DND-41 (cell line): ENCODE data around the gene ENTREP1.

ENCODE experiments used
- ATAC-seq: fragments of 200-7000 bp; cut with Tn5 transposase; 3 replicates; pipeline ENCODE4 v1.9.1; 2021; ENCODE audit warnings: low read depth; ENCODE audit not compliant: insufficient read depth
- DNase-seq: peaks from one replicate; pipeline ENCODE4 v3.0.0-alpha.2; 2020
- H2AFZ ChIP-seq: 2 replicates; pipeline ENCODE4 v1.6.0; 2012; ENCODE audit warnings: low read depth, low read length
- H3K27ac ChIP-seq: 2 replicates; pipeline ENCODE4 v1.5.1; 2012; ENCODE audit warnings: low read length, inconsistent platforms
- H3K27me3 ChIP-seq: fragments of 200-600 bp; sonication (generic); 2 replicates; pipeline ENCODE4 v1.6.0; 2012; ENCODE audit warnings: low read length, mild to moderate bottlenecking, inconsistent platforms; ENCODE audit not compliant: insufficient read depth, poor library complexity
- H3K36me3 ChIP-seq: 2 replicates; pipeline ENCODE4 v1.5.1; 2012; ENCODE audit warnings: low read length, inconsistent platforms; ENCODE audit not compliant: insufficient read depth
- H3K4me1 ChIP-seq: 2 replicates; pipeline ENCODE4 v1.5.1; 2012; ENCODE audit warnings: mild to moderate bottlenecking, low read length; ENCODE audit not compliant: insufficient read depth
- H3K4me2 ChIP-seq: 2 replicates; pipeline ENCODE4 v1.6.0; 2012; ENCODE audit warnings: mild to moderate bottlenecking, moderate library complexity, low read length, inconsistent platforms; ENCODE audit not compliant: insufficient read depth
- H3K4me3 ChIP-seq, 2 experiments: fragments of 200-600 bp in 1 of 2; shearing (Covaris generic) in 1 of 2; 2 replicates each; pipeline ENCODE4 v1.5.1; 2012 to 2016; ENCODE audit warnings: inconsistent platforms in 2 of 2, low read length in 2 of 2, mild to moderate bottlenecking in 2 of 2, low read depth in 1 of 2, moderate library complexity in 1 of 2
- H3K79me2 ChIP-seq: 2 replicates; pipeline ENCODE4 v1.6.0; 2012; ENCODE audit warnings: low read length, inconsistent platforms; ENCODE audit not compliant: insufficient read depth
- H3K9ac ChIP-seq: 2 replicates; pipeline ENCODE4 v1.6.0; 2012; ENCODE audit warnings: low read depth, mild to moderate bottlenecking, inconsistent platforms, low read length, moderate library complexity
- H3K9me3 ChIP-seq: 2 replicates; pipeline ENCODE4 v1.5.1; 2012; ENCODE audit warnings: low read length, moderate library complexity, mild to moderate bottlenecking, inconsistent platforms; ENCODE audit not compliant: insufficient read depth, severe bottlenecking
- H4K20me1 ChIP-seq: 2 replicates; pipeline ENCODE4 v1.6.0; 2012; ENCODE audit warnings: low read length; ENCODE audit not compliant: insufficient read depth
- CTCF ChIP-seq: IDR thresholded peaks from 2 replicates; pipeline ENCODE4 v1.5.1; 2012; ENCODE audit warnings: borderline replicate concordance, low read length, moderate library complexity, mild to moderate bottlenecking; ENCODE audit not compliant: poor library complexity, severe bottlenecking; ENCODE audit errors: extremely low read depth
- EZH2 ChIP-seq: IDR thresholded peaks from 3 replicates; pipeline ENCODE4 v1.6.1; 2012; ENCODE audit warnings: borderline replicate concordance, low read depth, mild to moderate bottlenecking, moderate library complexity, low read length, inconsistent platforms; ENCODE audit not compliant: severe bottlenecking

The ENTREP1 gene

GRCh38 chr9:69379270-69379982, 54.4 kb downstream of the ENTREP1 start:
- Histone ChIP-seq H3K79me2 (no peaks in the 10 kb centered on the region), H3K4me2 (no peak overlapping the region), H3K27me3 (no peaks in the 10 kb centered on the region), H3K36me3 (no peaks in the 10 kb centered on the region), H3K9me3 (no peaks in the 10 kb centered on the region), H2AFZ (no peak overlapping the region), H4K20me1 (no peaks in the 10 kb centered on the region), H3K9ac (no peak overlapping the region), H3K4me1 (no peaks in the 10 kb centered on the region), H3K27ac (no peak overlapping the region), H3K4me3 (no peak overlapping the region)
- TF ChIP-seq CTCF (no peak), EZH2 (no peak)
- DNase-seq (no peak), ATAC-seq (no peak)

- Histone ChIP-seq H3K27ac (no peak overlapping the region), H3K79me2 (no peaks in the 10 kb centered on the region), H4K20me1 (no peaks in the 10 kb centered on the region), H3K27me3 (no peaks in the 10 kb centered on the region), H3K36me3 (no peaks in the 10 kb centered on the region), H3K9ac (no peak overlapping the region), H3K4me1 (no peaks in the 10 kb centered on the region), H2AFZ (no peak overlapping the region), H3K4me3 (no peak overlapping the region), H3K9me3 (no peaks in the 10 kb centered on the region), H3K4me2 (no peak overlapping the region)
- DNase-seq (no peak), ATAC-seq (no peak)
- no peak for TF ChIP-seq CTCF
- no peak for TF ChIP-seq EZH2
Observed at GRCh38 chr9:69380301-69380700, 55.3 kb downstream of the ENTREP1 start.

- H3K79me2 ChIP-seq, result no peaks in the 10 kb centered on the region
- ATAC-seq (no peak), DNase-seq (no peak)
Observed at GRCh38 chr9:69380811-69381210, 55.8 kb downstream of the ENTREP1 start.

More at GRCh38 chr9:69380811-69381210, 55.8 kb downstream of the ENTREP1 start:
- Histone ChIP-seq H3K9ac (no peak overlapping the region), H3K27me3 (no peaks in the 10 kb centered on the region), H3K27ac (no peak overlapping the region), H2AFZ (no peak overlapping the region), H3K4me2 (no peak overlapping the region), H3K36me3 (no peaks in the 10 kb centered on the region), H4K20me1 (no peaks in the 10 kb centered on the region), H3K4me1 (no peaks in the 10 kb centered on the region), H3K9me3 (no peaks in the 10 kb centered on the region), H3K4me3 (no peak overlapping the region)
- TF ChIP-seq CTCF, result no peak
- TF ChIP-seq EZH2, result no peak
